SU-DHL-6 (cell line): ENCODE data around the gene KCTD11.
"Not testable (repeated sequence)": the region's sequence is repeated elsewhere in the genome, so short reads cannot be mapped to it uniquely, and the experiment has no call there.

Experiments used
- CTCF ChIP-seq: fragments of 200-600 bp; sonication (generic); IDR thresholded peaks from one replicate; pipeline ENCODE4 v1.5.1; 2017; ENCODE audit warnings: antibody characterized with exemption, mild to moderate bottlenecking, low read length, moderate library complexity; ENCODE audit not compliant: insufficient read depth, poor library complexity, severe bottlenecking
- EZH2phosphoT487 ChIP-seq: fragments of 200-600 bp; sonication (generic), shearing (Covaris generic); conservative IDR thresholded peaks from 2 replicates; pipeline ENCODE4 v1.6.1; 2018; ENCODE audit warnings: mild to moderate bottlenecking, antibody characterized with exemption, low read length, moderate library complexity, mixed read lengths

DNA sequence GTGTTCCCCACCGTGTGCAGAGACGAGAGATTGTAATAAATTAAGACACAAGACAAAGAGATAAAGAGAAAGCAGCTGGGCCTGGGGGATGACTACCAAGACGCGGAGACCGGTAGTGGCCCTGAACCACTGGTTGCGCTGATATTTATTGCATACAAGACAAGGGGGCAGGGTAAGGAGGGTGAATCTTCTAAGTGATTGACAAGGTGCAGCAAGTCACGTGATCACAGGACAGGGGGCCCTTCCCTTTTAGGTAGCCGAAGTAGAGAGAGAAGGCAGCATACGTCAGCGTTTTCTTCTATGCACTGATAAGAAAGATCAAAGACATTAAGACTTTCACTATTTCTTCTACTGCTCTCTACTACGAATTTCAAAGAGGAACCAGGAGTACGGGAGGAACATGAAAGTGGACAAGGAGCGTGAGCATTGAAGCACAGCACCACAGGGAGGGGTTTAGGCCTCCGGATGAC lies 19.3 kb upstream of the KCTD11 start:
- TF ChIP-seq CTCF, EZH2phosphoT487: not testable (repeated sequence)
